Measurements from ENCODE around the gene PDZRN3.

DNA sequence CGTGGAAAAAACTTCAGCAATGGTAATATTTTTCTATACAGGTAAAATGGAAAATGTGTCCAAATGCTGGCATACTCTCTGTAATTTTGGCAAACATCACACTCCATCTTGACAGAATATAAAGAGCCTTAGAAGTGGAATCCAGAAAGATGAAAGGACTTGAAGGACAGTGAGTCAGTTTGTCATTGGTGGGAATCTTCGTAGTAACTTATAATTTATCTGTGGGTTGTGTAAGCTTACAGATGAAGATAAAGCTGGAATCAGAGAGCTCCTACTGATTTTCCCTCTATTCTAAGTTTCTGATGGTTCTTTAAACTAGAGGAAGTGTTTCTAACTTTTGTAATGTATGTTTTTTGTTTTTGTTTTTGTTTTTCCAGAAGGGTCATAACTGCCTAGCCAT, 8.7 kb upstream of the PDZRN3 start:
- TF ChIP-seq, protein P1, sequence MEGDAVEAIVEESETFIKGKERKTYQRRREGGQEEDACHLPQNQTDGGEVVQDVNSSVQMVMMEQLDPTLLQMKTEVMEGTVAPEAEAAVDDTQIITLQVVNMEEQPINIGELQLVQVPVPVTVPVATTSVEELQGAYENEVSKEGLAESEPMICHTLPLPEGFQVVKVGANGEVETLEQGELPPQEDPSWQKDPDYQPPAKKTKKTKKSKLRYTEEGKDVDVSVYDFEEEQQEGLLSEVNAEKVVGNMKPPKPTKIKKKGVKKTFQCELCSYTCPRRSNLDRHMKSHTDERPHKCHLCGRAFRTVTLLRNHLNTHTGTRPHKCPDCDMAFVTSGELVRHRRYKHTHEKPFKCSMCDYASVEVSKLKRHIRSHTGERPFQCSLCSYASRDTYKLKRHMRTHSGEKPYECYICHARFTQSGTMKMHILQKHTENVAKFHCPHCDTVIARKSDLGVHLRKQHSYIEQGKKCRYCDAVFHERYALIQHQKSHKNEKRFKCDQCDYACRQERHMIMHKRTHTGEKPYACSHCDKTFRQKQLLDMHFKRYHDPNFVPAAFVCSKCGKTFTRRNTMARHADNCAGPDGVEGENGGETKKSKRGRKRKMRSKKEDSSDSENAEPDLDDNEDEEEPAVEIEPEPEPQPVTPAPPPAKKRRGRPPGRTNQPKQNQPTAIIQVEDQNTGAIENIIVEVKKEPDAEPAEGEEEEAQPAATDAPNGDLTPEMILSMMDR (IDR thresholded peaks at IDR 0.05) = no peak
- TF ChIP-seq EZH2 (IDR thresholded peaks at IDR 0.05) (no peak), EZH2phosphoT487 (IDR thresholded peaks at IDR 0.05) (no peak)
